GM23338 (cell line): ENCODE results near the gene NUDT4B.
"Not testable (repeated sequence)": the region's sequence is repeated elsewhere in the genome, so short reads cannot be mapped to it uniquely, and the experiment has no call there.

ENCODE experiments used
- CREB1 ChIP-seq: fragments of 250-450 bp; sonication (Bioruptor Pico); IDR thresholded peaks from 2 replicates; pipeline ENCODE4 v1.5.0; 2020; ENCODE audit warnings: low read depth, mild to moderate bottlenecking, moderate library complexity
- EZH2 ChIP-seq: fragments of 200-600 bp; sonication (generic); IDR thresholded peaks from one replicate; pipeline ENCODE4 v1.8.0; 2017; ENCODE audit warnings: antibody characterized with exemption, mild to moderate bottlenecking, low read depth; ENCODE audit not compliant: unreplicated experiment
- EZH2phosphoT487 ChIP-seq: fragments of 200-600 bp; sonication (generic); IDR thresholded peaks from one replicate; pipeline ENCODE4 v1.8.1; 2018; ENCODE audit warnings: antibody characterized with exemption; ENCODE audit not compliant: unreplicated experiment
- JUNB ChIP-seq: IDR thresholded peaks from one replicate; pipeline ENCODE4 v1.6.1; 2016; ENCODE audit warnings: antibody characterized with exemption; ENCODE audit not compliant: unreplicated experiment
- NANOG ChIP-seq: IDR thresholded peaks from 2 replicates; pipeline ENCODE4 v1.6.1; 2016; ENCODE audit warnings: antibody characterized with exemption, borderline replicate concordance
- POLR2AphosphoS5 ChIP-seq: IDR thresholded peaks from 2 replicates; pipeline ENCODE4 v1.6.1; 2016; ENCODE audit warnings: antibody characterized with exemption, low read depth
- TF ChIP-seq, protein P1 (sequence below), 2 experiments: fragments of 200-600 bp in 1 of 2; sonication (generic) in 1 of 2; conservative IDR thresholded peaks; 2 replicates each; pipeline versions ENCODE4 v1.5.1 to v1.6.1; 2016 to 2017; ENCODE audit warnings: antibody characterized with exemption in 2 of 2, low read depth in 2 of 2, mild to moderate bottlenecking in 2 of 2, moderate library complexity in 1 of 2
- TF ChIP-seq, protein P2 (sequence below): IDR thresholded peaks from one replicate; pipeline ENCODE4 v1.6.1; 2018; ENCODE audit warnings: antibody characterized with exemption; ENCODE audit not compliant: unreplicated experiment
- TF ChIP-seq, protein P3 (sequence below): IDR thresholded peaks from 2 replicates; pipeline ENCODE4 v1.6.1; 2016; ENCODE audit warnings: antibody characterized with exemption
- TF ChIP-seq, protein P4 (sequence below): fragments of 250-450 bp; sonication (Bioruptor Pico); IDR thresholded peaks from 2 replicates; pipeline ENCODE4 v1.5.0; 2020; ENCODE audit warnings: mild to moderate bottlenecking, moderate library complexity

DNA sequence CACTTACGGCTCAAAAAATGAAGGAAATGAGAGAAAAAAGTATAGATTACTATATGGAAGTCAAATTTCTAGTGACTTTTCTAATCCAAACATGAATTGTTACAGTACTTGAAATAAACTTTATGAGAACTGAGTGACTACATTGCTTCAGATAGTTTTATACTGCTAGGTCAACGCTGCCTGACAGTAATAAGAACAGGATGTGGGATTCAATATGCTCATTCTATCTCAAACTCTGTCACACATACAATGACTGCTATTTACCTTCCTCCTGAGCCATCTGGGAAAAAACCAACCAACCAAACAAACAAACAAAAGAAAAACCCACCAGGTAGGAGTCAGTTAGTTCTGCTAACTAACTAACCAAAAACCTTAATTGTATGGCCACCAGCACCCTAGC lies 20.0 kb downstream of the NUDT4B start:
- TF ChIP-seq, protein P1, sequence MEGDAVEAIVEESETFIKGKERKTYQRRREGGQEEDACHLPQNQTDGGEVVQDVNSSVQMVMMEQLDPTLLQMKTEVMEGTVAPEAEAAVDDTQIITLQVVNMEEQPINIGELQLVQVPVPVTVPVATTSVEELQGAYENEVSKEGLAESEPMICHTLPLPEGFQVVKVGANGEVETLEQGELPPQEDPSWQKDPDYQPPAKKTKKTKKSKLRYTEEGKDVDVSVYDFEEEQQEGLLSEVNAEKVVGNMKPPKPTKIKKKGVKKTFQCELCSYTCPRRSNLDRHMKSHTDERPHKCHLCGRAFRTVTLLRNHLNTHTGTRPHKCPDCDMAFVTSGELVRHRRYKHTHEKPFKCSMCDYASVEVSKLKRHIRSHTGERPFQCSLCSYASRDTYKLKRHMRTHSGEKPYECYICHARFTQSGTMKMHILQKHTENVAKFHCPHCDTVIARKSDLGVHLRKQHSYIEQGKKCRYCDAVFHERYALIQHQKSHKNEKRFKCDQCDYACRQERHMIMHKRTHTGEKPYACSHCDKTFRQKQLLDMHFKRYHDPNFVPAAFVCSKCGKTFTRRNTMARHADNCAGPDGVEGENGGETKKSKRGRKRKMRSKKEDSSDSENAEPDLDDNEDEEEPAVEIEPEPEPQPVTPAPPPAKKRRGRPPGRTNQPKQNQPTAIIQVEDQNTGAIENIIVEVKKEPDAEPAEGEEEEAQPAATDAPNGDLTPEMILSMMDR (conservative IDR thresholded peaks at IDR 0.05; ENCODE audit: low read depth in 2 of 2), result not testable (repeated sequence)
- TF ChIP-seq, protein P2, sequence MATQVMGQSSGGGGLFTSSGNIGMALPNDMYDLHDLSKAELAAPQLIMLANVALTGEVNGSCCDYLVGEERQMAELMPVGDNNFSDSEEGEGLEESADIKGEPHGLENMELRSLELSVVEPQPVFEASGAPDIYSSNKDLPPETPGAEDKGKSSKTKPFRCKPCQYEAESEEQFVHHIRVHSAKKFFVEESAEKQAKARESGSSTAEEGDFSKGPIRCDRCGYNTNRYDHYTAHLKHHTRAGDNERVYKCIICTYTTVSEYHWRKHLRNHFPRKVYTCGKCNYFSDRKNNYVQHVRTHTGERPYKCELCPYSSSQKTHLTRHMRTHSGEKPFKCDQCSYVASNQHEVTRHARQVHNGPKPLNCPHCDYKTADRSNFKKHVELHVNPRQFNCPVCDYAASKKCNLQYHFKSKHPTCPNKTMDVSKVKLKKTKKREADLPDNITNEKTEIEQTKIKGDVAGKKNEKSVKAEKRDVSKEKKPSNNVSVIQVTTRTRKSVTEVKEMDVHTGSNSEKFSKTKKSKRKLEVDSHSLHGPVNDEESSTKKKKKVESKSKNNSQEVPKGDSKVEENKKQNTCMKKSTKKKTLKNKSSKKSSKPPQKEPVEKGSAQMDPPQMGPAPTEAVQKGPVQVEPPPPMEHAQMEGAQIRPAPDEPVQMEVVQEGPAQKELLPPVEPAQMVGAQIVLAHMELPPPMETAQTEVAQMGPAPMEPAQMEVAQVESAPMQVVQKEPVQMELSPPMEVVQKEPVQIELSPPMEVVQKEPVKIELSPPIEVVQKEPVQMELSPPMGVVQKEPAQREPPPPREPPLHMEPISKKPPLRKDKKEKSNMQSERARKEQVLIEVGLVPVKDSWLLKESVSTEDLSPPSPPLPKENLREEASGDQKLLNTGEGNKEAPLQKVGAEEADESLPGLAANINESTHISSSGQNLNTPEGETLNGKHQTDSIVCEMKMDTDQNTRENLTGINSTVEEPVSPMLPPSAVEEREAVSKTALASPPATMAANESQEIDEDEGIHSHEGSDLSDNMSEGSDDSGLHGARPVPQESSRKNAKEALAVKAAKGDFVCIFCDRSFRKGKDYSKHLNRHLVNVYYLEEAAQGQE, result not testable (repeated sequence)
- TF ChIP-seq, protein P3, sequence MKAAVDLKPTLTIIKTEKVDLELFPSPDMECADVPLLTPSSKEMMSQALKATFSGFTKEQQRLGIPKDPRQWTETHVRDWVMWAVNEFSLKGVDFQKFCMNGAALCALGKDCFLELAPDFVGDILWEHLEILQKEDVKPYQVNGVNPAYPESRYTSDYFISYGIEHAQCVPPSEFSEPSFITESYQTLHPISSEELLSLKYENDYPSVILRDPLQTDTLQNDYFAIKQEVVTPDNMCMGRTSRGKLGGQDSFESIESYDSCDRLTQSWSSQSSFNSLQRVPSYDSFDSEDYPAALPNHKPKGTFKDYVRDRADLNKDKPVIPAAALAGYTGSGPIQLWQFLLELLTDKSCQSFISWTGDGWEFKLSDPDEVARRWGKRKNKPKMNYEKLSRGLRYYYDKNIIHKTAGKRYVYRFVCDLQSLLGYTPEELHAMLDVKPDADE, result not testable (repeated sequence)
- not testable (repeated sequence) for TF ChIP-seq EZH2, JUNB, EZH2phosphoT487, POLR2AphosphoS5, CREB1, NANOG
- TF ChIP-seq, protein P4, sequence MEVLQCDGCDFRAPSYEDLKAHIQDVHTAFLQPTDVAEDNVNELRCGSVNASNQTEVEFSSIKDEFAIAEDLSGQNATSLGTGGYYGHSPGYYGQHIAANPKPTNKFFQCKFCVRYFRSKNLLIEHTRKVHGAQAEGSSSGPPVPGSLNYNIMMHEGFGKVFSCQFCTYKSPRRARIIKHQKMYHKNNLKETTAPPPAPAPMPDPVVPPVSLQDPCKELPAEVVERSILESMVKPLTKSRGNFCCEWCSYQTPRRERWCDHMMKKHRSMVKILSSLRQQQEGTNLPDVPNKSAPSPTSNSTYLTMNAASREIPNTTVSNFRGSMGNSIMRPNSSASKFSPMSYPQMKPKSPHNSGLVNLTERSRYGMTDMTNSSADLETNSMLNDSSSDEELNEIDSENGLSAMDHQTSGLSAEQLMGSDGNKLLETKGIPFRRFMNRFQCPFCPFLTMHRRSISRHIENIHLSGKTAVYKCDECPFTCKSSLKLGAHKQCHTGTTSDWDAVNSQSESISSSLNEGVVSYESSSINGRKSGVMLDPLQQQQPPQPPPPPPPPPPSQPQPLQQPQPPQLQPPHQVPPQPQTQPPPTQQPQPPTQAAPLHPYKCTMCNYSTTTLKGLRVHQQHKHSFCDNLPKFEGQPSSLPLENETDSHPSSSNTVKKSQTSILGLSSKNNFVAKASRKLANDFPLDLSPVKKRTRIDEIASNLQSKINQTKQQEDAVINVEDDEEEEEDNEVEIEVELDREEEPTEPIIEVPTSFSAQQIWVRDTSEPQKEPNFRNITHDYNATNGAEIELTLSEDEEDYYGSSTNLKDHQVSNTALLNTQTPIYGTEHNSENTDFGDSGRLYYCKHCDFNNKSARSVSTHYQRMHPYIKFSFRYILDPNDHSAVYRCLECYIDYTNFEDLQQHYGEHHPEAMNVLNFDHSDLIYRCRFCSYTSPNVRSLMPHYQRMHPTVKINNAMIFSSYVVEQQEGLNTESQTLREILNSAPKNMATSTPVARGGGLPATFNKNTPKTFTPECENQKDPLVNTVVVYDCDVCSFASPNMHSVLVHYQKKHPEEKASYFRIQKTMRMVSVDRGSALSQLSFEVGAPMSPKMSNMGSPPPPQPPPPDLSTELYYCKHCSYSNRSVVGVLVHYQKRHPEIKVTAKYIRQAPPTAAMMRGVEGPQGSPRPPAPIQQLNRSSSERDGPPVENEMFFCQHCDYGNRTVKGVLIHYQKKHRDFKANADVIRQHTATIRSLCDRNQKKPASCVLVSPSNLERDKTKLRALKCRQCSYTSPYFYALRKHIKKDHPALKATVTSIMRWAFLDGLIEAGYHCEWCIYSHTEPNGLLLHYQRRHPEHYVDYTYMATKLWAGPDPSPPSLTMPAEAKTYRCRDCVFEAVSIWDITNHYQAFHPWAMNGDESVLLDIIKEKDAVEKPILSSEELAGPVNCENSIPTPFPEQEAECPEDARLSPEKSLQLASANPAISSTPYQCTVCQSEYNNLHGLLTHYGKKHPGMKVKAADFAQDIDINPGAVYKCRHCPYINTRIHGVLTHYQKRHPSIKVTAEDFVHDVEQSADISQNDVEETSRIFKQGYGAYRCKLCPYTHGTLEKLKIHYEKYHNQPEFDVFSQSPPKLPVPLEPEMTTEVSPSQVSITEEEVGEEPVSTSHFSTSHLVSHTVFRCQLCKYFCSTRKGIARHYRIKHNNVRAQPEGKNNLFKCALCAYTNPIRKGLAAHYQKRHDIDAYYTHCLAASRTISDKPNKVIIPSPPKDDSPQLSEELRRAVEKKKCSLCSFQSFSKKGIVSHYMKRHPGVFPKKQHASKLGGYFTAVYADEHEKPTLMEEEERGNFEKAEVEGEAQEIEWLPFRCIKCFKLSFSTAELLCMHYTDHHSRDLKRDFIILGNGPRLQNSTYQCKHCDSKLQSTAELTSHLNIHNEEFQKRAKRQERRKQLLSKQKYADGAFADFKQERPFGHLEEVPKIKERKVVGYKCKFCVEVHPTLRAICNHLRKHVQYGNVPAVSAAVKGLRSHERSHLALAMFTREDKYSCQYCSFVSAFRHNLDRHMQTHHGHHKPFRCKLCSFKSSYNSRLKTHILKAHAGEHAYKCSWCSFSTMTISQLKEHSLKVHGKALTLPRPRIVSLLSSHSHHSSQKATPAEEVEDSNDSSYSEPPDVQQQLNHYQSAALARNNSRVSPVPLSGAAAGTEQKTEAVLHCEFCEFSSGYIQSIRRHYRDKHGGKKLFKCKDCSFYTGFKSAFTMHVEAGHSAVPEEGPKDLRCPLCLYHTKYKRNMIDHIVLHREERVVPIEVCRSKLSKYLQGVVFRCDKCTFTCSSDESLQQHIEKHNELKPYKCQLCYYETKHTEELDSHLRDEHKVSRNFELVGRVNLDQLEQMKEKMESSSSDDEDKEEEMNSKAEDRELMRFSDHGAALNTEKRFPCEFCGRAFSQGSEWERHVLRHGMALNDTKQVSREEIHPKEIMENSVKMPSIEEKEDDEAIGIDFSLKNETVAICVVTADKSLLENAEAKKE (CRISPR knock-in tag), result not testable (repeated sequence)
